Nephron progenitor cell (in vitro differentiated cells): ENCODE data around the gene EEF1A2.

Source experiments
- DNase-seq: peaks from one replicate; pipeline ENCODE4 v3.0.0; 2021
- H3K27ac Mint-ChIP-seq: 2 replicates; pipeline ENCODE4 v1.8.0; 2021; ENCODE audit warnings: mild to moderate bottlenecking, moderate library complexity, mixed read lengths
- H3K27me3 Mint-ChIP-seq: 2 replicates; pipeline ENCODE4 v1.8.0; 2021; ENCODE audit warnings: mild to moderate bottlenecking, low read depth, mixed read lengths; ENCODE audit not compliant: poor library complexity
- H3K36me3 Mint-ChIP-seq: 2 replicates; pipeline ENCODE4 v1.8.0; 2021; ENCODE audit warnings: low read depth, mixed read lengths
- H3K4me1 Mint-ChIP-seq: 2 replicates; pipeline ENCODE4 v1.8.0; 2021; ENCODE audit warnings: mixed read lengths
- H3K4me3 Mint-ChIP-seq: 2 replicates; pipeline ENCODE4 v1.8.0; 2021; ENCODE audit warnings: mild to moderate bottlenecking, moderate library complexity, mixed read lengths
- H3K9me3 Mint-ChIP-seq: 2 replicates; pipeline ENCODE4 v1.8.0; 2021; ENCODE audit warnings: mild to moderate bottlenecking, moderate library complexity, mixed read lengths
- CTCF ChIP-seq: fragments of 200-600 bp; sonication (generic); IDR thresholded peaks from 2 replicates; pipeline ENCODE4 v1.5.0; 2021; ENCODE audit warnings: antibody characterized with exemption

The EEF1A2 gene

DNA sequence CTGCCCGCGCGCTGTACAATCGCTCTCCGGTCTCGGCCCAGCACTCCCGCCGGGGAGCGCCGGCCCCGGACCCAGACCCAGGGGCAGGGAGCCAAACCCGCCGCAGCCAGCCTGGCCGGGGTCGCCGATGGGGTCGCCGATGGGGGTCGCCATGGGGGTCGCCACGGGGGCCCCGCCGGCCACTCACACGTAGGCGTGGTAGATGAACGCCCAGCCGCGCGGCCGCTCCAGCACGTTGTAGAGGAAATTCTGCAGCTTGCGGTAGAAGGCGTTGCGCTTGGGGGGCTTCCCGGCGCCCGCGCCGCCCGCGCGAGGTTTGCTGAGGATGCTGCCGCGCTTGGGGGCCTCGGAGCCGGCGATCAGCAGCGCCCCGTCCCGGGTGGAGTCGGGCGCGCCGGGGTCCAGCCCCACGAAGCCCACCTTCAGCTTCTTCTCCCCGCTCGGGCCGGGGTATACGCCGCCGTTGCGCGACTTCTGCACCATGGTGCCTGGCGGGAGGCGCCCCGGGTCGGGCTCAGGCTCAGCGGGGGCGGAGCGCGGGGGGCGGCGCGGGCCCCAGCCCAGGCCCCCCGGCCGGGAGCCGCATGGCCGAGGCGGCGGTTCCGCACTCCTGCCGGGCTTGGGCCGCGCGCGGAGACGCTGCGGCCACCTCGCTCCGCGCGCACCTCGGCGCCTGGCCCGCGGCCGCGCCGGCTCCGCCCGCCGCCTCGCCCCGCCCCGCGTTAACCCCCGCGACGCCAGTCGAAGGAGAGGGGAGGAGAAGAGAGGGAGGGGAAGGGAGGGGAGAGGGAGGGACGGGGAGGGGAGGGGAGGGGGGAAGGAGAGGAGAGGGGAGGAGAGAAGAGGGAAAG is 26.7 kb downstream of the EEF1A2 start, which contains the start of gene KCNQ2:
Gene KCNQ2 (minus strand): TSS at position 675 of the 851 bp plus-strand sequence. CDS start 192 bp downstream, at position 483.
- DNase-seq: peak; percentile 67
- TF ChIP-seq CTCF: no peak
- peaks cover 55% of the 10 kb centered on the region for H3K27me3 Mint-ChIP-seq
- H3K9me3 Mint-ChIP-seq: no peaks in the 10 kb centered on the region
- H3K27ac Mint-ChIP-seq: no peak within 1 kb of the TSS
- peaks cover 6% of the 10 kb centered on the region for H3K4me1 Mint-ChIP-seq
- peak within 1 kb of the TSS; percentile 71 for H3K4me3 Mint-ChIP-seq
- H3K36me3 Mint-ChIP-seq: no peaks in the 10 kb centered on the region

DNA sequence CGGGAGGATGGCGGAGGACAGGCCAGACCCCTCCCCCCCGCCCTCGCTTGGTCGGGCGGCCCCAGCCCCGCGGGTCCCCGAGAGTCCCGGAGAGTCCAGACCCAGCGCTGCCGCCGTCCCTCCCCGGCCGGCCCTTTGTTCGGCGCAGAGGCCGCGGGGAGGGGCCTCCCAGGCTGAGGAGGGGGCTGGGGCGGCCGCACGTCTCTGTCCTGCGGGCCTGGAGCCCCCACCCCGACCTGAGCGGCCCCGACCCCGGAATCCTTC is 27.2 kb downstream of the EEF1A2 start:
- Mint-ChIP-seq H3K4me1 (peaks cover 10% of the 10 kb centered on the region), H3K4me3 (peak overlapping the region; percentile 71), H3K27me3 (peaks cover 49% of the 10 kb centered on the region), H3K27ac (no peak overlapping the region), H3K36me3 (no peaks in the 10 kb centered on the region), H3K9me3 (no peaks in the 10 kb centered on the region)
- TF ChIP-seq CTCF: no peak
- DNase-seq: peak; percentile 52

GRCh38 chr20:63471002-63471716 is 27.7 kb downstream of the EEF1A2 start:
- Mint-ChIP-seq H3K4me3 (peak overlapping the region; percentile 71), H3K9me3 (no peaks in the 10 kb centered on the region), H3K36me3 (no peaks in the 10 kb centered on the region), H3K27ac (no peak overlapping the region), H3K4me1 (peaks cover 10% of the 10 kb centered on the region), H3K27me3 (peaks cover 44% of the 10 kb centered on the region)
- TF ChIP-seq CTCF: no peak
- peak; percentile 42 for DNase-seq

- H3K27me3 Mint-ChIP-seq: peaks cover 39% of the 10 kb centered on the region
- DNase-seq: no peak
- no peak for TF ChIP-seq CTCF
- no peaks in the 10 kb centered on the region for H3K36me3 Mint-ChIP-seq
- H3K27ac Mint-ChIP-seq: no peak overlapping the region
- H3K4me1 Mint-ChIP-seq: peaks cover 10% of the 10 kb centered on the region
- H3K4me3 Mint-ChIP-seq: peak overlapping the region; percentile 73
- H3K9me3 Mint-ChIP-seq: no peaks in the 10 kb centered on the region
Observed at GRCh38 chr20:63470410-63470809, 28.5 kb downstream of the EEF1A2 start.

- H3K27me3 Mint-ChIP-seq: peaks cover 32% of the 10 kb centered on the region
- no peaks in the 10 kb centered on the region for H3K9me3 Mint-ChIP-seq
- no peak for TF ChIP-seq CTCF
- H3K4me1 Mint-ChIP-seq: peaks cover 16% of the 10 kb centered on the region
- no peak for DNase-seq
- no peaks in the 10 kb centered on the region for H3K36me3 Mint-ChIP-seq
- H3K27ac Mint-ChIP-seq: no peak overlapping the region
- no peak overlapping the region for H3K4me3 Mint-ChIP-seq
Observed at GRCh38 chr20:63469713-63470101, 29.2 kb downstream of the EEF1A2 start.
